ENCODE measurements around the gene CDR2. TPM values are rescaled to one million over a fixed set of nuclear protein-coding genes. Genes with fewer than 3 reads are reported as not detected.

CDR2 gene
- total and polyA plus RNA-seq, 9 of the 15 experiments (the other 6 are each of a cell fraction or from before 2014, with no cell fraction given), result 4.6 to 30.3 (median 19.9) TPM

DNA sequence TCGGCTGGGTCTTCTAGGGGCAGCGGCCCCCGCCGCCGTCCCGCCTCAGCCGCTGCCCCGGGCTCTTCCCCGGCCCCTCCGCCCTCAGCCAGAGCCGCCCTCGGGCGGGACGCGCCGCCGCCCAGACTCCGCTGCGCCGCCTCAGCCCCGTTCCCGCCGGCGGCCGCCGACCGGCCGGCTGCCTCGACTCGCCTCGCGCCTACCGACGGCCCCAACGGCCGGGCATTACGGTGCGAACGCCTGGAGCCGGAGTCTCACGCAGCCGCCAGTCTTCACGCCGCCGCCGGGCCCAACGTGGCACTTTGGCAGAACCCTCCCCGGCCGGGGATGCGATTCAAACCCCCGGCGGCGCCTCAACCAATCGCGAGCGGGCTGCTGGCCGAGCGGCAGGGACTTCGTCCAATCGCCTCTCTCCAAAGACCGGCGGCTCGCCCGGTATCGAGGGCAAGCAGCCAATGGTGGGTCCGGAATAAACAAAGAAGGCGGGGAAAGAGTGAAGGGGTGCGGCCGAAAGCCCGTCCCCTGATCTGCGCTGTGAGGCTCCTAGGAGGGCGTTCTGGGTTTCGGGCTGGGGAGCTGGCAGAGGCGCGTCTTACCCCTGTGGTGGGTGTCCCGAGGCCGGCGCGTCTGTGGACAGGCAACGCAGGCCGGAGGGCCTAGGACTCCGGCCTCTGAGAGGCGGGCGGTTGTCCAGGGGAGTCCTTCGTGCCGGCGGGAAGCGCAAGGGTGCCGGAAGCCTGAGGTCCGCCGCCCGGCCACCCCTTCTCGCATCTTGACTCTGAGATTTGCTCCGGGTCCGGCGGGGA is at the start of gene CDR2 (continued):
- TF ChIP-seq, protein P1, sequence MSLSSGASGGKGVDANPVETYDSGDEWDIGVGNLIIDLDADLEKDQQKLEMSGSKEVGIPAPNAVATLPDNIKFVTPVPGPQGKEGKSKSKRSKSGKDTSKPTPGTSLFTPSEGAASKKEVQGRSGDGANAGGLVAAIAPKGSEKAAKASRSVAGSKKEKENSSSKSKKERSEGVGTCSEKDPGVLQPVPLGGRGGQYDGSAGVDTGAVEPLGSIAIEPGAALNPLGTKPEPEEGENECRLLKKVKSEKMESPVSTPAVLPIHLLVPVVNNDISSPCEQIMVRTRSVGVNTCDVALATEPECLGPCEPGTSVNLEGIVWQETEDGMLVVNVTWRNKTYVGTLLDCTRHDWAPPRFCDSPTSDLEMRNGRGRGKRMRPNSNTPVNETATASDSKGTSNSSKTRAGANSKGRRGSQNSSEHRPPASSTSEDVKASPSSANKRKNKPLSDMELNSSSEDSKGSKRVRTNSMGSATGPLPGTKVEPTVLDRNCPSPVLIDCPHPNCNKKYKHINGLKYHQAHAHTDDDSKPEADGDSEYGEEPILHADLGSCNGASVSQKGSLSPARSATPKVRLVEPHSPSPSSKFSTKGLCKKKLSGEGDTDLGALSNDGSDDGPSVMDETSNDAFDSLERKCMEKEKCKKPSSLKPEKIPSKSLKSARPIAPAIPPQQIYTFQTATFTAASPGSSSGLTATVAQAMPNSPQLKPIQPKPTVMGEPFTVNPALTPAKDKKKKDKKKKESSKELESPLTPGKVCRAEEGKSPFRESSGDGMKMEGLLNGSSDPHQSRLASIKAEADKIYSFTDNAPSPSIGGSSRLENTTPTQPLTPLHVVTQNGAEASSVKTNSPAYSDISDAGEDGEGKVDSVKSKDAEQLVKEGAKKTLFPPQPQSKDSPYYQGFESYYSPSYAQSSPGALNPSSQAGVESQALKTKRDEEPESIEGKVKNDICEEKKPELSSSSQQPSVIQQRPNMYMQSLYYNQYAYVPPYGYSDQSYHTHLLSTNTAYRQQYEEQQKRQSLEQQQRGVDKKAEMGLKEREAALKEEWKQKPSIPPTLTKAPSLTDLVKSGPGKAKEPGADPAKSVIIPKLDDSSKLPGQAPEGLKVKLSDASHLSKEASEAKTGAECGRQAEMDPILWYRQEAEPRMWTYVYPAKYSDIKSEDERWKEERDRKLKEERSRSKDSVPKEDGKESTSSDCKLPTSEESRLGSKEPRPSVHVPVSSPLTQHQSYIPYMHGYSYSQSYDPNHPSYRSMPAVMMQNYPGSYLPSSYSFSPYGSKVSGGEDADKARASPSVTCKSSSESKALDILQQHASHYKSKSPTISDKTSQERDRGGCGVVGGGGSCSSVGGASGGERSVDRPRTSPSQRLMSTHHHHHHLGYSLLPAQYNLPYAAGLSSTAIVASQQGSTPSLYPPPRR (CRISPR knock-in tag; IDR thresholded peaks at IDR 0.05; ENCODE audit: borderline replicate concordance), result no peak
- TF ChIP-seq ZNF165 (CRISPR knock-in tag; IDR thresholded peaks at IDR 0.05; ENCODE audit: borderline replicate concordance) (no peak), SRSF7 (optimal IDR thresholded peaks at IDR 0.05; ENCODE audit: low read depth, low read length) (no peak), ZNF551 (CRISPR knock-in tag; IDR thresholded peaks at IDR 0.05) (no peak), KDM4B (IDR thresholded peaks at IDR 0.05; ENCODE audit: borderline replicate concordance in 2 of 2, low read depth in 1 of 2) (no peak), ZNF699 (CRISPR knock-in tag; IDR thresholded peaks at IDR 0.05; ENCODE audit: insufficient replicate concordance) (no peak), ETV5 (CRISPR knock-in tag; IDR thresholded peaks at IDR 0.05; ENCODE audit: low read depth) (no peak), ZNF143 (CRISPR knock-in tag; IDR thresholded peaks at IDR 0.05) (no peak), FOXJ3 (CRISPR knock-in tag; IDR thresholded peaks at IDR 0.05) (no peak), ZNF436 (CRISPR knock-in tag; IDR thresholded peaks at IDR 0.05) (no peak), HMGXB4 (CRISPR knock-in tag; IDR thresholded peaks at IDR 0.05) (no peak), MXD1 (CRISPR knock-in tag; IDR thresholded peaks at IDR 0.05; ENCODE audit: borderline replicate concordance, poor library complexity, severe bottlenecking) (peak; percentile 60), DEAF1 (CRISPR knock-in tag; IDR thresholded peaks at IDR 0.05) (no peak), CHD1 (IDR thresholded peaks at IDR 0.05; ENCODE audit: low read length) (no peak), PHF21A (IDR thresholded peaks at IDR 0.05; ENCODE audit: borderline replicate concordance, low read depth) (peak; percentile 67; the same call in 1 of the 2 replicates), RAD51 (IDR thresholded peaks at IDR 0.05; ENCODE audit: borderline replicate concordance, low read depth) (no peak), THRAP3 (IDR thresholded peaks at IDR 0.05; ENCODE audit: borderline replicate concordance) (no peak), TAF7 (tag; IDR thresholded peaks at IDR 0.05) (no peak), TBP (optimal IDR thresholded peaks at IDR 0.05; ENCODE audit: low read depth, low read length) (peak; percentile 91)
